HG03575 (cell line): ENCODE measurements around the gene RPTOR.

Experiments
- ATAC-seq: cut with Tn5 transposase; IDR thresholded peaks from one replicate; pipeline ENCODE4 v1.9.1; 2021; ENCODE audit not compliant: unreplicated experiment, insufficient number of reproducible peaks, low FRiP score; ENCODE audit errors: extremely low read depth

RPTOR gene

DNA sequence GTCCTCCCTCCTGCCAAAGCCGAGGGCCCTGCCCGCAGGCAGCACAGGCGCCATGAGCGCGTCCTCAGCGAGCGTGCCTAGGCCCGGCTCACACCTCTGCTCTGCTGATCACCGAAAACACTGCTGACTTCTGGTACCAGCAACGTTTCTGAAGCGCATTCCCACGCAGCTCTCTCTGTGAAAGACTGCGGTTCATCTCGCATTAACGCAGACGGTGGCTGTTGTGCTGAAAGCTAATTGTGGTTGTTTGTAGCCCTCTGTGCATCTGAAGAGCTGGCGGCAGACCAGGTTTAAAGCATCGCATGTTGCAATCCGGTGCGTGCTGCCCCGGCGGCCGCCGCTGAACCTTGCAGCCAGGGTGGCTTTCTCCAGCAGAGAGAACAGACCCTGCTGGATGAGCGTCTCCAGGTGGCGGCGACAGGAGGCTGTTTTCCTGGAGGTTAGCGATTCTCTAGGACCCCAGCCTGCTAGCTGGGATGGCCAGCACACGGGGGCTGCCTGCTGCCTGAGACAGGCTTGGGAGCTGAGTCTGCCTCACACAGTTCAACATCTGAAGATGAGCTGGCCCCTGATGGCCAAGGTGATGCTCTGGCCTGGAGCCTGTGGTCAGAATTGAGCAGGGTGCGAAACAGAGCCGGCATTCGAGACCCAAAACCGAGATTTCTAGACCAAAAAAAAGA lies 397.2 kb downstream of the RPTOR start:
- no peak for ATAC-seq

GRCh38 chr17:80942423-80943345 lies 398.0 kb downstream of the RPTOR start:
- no peak for ATAC-seq

DNA sequence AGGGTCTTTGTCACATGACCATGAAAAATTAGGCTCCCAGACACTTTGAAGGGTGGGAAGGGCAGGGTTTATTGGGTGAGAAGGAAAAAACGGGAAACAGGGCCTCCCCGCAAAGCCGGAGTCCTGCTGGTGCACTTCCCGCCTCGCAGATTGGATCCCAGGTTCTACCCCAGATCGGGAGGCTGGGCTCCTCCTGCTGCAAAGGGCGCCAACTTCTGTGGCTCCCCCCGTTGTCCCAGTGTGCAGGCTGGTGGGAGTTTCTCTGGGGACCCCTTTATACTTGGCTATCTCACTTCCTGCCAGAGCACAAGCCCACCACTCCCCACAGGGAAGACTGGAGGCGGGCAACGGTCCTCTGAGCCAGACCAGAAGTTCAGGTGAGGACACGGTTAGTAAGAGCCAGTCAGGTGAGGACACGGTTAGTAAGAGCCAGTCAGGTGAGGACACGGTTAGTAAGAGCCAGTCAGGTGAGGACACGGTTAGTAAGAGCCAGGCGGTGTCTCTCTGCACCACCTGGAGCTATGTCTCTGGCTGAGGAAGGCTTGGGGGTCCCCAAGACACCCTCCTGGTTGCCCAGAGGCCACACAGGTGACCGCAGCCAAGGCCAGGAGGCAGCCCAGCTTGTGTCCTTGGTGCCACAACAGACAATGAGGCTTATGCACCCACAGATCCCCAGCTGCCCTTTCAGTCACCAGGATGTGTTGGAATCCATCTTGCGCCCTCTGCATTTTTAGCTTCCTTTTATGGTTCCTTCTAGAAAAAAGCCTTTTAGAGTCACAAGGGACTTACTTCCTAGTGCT lies 398.9 kb downstream of the RPTOR start:
- no peak for ATAC-seq

DNA sequence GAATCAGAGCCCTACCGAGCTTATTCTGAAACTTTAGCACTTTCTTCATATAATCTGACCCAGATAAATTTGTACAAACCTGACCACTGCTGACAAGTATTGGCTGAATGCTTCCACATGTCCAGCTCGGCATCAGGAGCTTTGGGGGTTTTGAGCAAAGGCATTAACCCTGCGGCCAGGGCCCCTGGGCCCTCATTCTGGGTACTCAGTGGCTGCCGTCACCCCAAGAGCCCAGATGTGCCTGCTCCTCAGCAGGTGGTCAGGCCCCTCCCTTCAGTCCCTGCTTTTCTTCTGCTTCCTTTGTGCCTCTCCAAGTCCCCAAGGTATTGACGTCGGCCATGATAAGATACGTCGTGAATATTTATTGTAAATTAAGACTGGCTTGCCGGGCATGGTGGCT lies 399.7 kb downstream of the RPTOR start:
- ATAC-seq, result no peak

DNA sequence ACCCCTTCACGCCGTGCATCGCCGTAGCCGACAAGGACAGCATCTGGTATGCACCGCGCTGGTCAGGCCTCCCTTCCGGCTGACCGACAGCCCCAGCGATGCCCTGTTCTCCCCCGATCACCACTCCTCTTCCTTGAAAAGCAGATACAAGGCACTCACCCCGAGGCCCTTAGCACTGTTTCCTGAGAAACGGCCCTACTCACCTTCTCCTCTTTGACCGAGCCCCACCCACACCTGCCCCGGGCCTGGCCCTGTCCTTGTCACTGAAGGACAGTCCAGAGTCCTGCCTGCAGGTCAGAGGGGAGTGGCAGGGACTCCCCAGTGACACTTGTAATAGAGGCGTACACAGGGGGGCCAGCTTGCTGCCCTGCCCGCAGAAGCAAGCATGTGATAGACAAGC lies 401.1 kb downstream of the RPTOR start:
- no peak for ATAC-seq

- ATAC-seq, result no peak
Observed at GRCh38 chr17:80946449-80946848, 401.8 kb downstream of the RPTOR start.

DNA sequence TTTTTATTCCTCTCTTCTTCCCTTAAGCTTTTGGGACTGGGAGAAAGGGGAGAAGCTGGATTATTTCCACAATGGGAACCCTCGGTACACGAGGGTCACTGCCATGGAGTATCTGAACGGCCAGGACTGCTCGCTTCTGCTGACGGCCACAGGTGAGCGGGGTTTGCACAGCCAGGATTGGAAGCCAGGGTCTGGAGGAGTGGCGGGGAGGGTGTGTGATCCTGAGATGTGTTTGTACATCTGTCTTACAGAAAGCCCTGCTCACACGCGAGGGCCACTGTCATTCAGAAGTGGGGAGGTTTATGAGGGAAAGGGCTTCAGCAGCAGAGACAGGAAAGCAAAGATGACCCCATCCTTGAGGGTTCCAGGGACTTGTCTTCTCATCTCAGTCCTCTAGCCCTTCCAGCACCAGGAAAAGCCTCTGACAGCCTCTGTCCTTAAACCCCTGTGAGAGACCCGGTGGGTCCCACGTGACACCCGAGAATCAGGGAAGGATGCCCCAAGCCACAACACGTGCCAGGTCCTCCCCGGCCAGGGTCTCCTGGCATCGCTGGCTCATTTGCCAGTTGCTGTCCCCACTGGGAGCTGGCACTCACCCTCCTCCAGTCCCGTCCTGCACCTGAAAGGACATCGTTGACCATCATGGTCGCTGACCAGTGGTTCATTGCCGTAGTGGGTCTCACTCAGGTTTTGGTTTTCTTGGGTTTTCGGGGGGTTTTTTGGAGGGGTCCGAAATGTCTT lies 402.7 kb downstream of the RPTOR start:
- no peak for ATAC-seq

DNA sequence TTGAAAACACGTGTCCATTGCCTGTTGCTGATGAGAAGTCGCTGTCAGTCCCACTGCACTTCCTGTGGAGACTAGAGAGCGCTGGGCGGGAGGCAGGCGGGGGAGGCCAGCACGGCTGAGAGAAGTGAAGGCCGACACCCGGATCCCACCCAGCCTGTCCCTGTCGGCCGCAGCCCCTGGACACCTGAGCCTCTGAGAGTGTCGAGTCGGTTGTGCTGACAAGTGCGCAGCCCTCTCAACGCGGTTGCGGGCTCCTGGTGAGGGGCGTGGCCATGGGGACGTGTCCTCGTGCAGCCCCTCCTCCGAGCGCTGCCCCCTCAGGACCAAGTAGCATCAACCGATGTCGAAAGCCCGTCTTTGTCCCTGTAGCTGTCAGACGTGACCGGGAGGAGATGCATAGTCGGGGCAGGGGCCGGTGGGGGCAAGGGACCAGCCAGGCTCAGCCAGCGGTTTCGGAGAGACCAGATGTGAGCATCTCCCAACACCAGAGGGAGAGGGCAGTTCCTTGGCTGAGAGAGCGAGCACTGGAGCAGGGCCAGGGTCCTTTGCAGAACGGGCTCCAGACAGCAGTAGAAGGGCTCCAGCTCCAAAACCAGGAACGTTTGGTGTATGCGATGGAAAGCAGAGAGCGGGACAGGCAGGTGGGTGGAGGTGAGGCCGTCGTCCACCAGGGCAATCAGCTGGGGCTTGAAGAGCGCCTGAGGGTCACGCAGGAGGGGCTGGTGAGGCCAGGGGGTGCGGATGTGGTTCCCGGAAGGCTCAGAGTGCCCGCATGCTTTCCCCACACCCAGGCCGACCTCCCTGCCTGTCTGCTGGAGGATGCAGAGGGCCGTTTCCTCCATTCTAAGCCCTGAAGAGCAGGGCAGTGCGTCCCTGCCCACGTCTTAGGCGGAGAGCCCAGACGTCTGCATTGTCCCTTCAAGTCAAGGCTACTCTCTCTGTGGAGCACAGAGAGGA lies 403.7 kb downstream of the RPTOR start:
- no peak for ATAC-seq

DNA sequence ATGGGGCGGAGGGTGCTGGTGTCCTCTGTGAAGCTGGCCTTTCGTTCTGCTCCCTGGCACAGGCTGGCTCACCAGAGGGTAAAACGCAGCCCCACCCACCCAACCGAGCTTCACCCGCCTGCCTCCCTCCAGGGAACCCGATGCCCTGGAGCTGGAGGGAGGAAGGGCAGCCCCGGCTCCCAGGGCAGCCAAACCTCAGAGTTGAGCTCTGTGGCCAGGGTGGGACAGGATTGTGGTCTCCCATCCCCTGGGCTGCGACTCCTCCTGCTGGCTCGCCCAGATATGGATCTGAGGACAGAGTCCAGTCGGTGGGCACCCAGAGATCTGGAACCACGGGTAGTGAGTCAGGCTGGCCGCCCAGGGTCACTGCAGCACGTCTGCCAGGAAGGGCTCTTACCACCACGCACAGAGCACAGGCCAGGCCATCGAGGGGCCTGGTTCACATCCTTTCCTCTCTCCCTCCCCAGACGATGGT lies 404.4 kb downstream of the RPTOR start:
- ATAC-seq, result no peak

DNA sequence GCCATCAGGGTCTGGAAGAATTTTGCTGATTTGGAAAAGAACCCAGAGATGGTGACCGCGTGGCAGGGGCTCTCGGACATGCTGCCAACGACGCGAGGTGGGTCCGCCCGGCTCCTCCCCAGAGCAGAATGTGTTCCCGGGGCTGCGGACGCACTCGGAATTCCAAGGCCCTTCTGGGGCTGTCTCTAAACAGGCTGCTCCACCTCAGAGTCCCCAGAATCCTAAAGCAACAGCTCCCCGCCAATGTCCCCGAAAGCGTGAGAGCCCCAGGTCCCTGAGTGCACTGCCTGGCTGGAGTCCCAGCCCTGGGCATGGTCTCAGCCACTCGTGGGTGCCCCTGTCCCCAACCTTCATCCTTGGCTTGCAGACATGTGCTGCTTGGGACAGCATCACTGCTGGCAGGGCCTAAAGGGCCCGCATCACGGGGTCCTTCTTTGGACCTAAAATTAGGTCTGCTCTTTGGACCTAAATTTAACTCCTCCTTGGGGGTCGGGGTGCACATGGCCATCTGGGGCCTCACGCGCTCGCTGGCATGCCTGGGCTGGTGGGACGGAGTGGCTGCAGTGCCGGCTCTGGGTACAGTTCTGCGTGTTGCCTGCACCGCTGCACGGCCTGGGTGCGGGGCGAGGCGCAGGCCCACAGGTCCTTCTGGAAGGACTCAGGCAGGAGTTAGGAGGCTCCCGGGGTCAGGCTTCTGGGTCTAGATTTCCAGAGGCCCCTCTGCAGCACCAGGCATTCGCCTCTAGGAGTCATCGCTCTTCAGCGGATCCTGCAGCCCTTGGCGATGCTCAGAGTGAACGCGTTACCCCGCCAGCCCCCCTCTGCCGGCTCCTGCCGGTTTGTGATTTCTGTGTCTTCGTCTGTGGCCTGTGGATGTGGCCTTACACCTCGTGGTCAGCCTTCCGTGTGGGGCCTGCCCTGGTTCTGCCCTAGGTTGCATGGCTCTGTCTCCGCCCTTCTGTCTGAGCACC lies 405.1 kb downstream of the RPTOR start:
- no peak for ATAC-seq

GRCh38 chr17:80950466-80951120 lies 406.0 kb downstream of the RPTOR start:
- ATAC-seq, result no peak

GRCh38 chr17:80951121-80952090 lies 406.8 kb downstream of the RPTOR start:
- ATAC-seq, result no peak

DNA sequence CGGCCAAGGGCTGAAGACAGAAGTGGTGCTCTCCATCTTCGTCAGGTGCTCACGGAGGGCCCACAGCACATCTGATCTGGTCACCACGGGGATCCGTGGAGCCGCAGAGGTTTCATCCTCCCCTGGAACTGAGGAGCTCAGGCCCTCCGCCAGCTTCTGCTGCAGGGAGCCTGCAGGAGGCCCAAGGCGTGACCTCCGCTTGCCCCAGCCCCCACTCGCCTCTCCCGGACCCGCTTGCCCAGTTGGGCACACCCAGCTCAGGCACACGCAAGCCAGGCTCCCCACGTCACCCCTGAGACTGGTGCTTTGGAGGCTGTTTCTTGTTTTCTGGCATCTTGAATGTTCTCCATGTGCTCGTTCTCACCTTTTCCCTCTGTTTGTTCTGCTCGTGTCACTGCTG lies 407.7 kb downstream of the RPTOR start:
- no peak for ATAC-seq

DNA sequence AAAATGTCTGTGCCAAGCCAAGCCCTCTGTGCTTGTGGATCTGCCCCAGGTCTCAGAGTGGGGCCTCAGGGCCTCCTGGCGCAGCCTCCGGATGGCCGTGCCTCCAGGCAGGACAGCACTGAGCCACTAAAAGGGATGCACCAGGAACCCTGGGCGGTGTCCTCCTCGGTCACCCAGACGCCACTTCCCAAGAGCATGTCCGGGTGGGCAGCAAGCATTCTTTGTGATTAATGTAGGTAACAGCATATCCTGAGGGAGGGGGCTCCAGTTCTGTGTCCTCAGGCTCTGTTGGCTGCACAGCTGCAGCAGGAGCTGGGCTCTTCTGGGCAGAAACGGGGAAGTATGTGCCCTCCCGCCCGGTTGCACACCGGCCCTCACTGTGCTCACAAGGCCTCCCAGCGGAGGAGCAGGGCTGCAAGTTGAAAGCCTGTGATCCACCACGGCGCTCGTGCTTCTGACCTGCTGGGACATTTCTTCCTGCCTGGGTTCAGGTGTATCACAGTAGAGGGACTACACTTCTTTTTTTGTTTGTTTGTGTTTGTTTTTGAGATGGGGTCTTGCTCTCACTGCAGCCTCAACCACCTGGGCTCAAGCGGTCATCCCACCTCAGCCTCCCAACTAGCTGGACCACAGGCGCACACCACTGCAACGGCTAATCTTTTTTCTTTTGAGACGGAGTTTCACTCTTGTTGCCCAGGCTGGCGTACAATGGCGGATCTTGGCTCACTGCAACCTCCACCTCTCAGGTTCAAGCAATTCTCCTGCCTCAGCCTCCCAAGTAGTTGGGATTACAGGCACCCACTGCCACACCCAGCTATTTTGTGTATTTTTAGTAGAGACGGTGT lies 409.1 kb downstream of the RPTOR start:
- no peak for ATAC-seq
